GM18517 (cell line): ENCODE data around the gene CELA3A.
"Not testable (repeated sequence)": the region's sequence is repeated elsewhere in the genome, so short reads cannot be mapped to it uniquely, and the experiment has no call there.

Experiments used
- ATAC-seq: cut with Tn5 transposase; IDR thresholded peaks from one replicate; pipeline ENCODE4 v1.9.1; 2021; ENCODE audit warnings: mild to moderate bottlenecking, moderate library complexity; ENCODE audit not compliant: unreplicated experiment

Gene CELA3A

GRCh38 chr1:22014575-22015206 is 13.2 kb downstream of the CELA3A start:
- not testable (repeated sequence) for ATAC-seq

- no peak for ATAC-seq
Measured at GRCh38 chr1:22018583-22019559, 17.4 kb downstream of the CELA3A start.

GRCh38 chr1:22021061-22021460 is 19.6 kb downstream of the CELA3A start:
- ATAC-seq, result no peak

- ATAC-seq, result peak; percentile 40
Measured at GRCh38 chr1:22024485-22025367, 23.3 kb downstream of the CELA3A start.

- peak; percentile 74 for ATAC-seq
Measured at GRCh38 chr1:22025368-22026155, 24.1 kb downstream of the CELA3A start.

- ATAC-seq, result no peak
Measured at GRCh38 chr1:22026924-22027289, 25.4 kb downstream of the CELA3A start.

- ATAC-seq, result no peak
Measured at GRCh38 chr1:22030057-22030456, 28.6 kb downstream of the CELA3A start.

GRCh38 chr1:22030473-22030872 is 29.0 kb downstream of the CELA3A start:
- no peak for ATAC-seq

GRCh38 chr1:22031214-22031962 is 29.9 kb downstream of the CELA3A start:
- no peak for ATAC-seq

GRCh38 chr1:22034834-22035233 is 33.4 kb downstream of the CELA3A start:
- ATAC-seq, result not testable (repeated sequence)

GRCh38 chr1:22037520-22037919 is 36.1 kb downstream of the CELA3A start:
- no peak for ATAC-seq

- no peak for ATAC-seq
Measured at GRCh38 chr1:22038036-22038435, 36.6 kb downstream of the CELA3A start.

GRCh38 chr1:22039594-22040285 is 38.3 kb downstream of the CELA3A start:
- ATAC-seq, result peak; percentile 96

- no peak for ATAC-seq
Measured at GRCh38 chr1:22040286-22040623, 38.8 kb downstream of the CELA3A start.

- ATAC-seq, result no peak
Measured at GRCh38 chr1:22041505-22041904, 40.0 kb downstream of the CELA3A start.

GRCh38 chr1:22043198-22043769 is 41.8 kb downstream of the CELA3A start:
- ATAC-seq, result no peak

- ATAC-seq, result no peak
Measured at GRCh38 chr1:22044690-22045420, 43.4 kb downstream of the CELA3A start.

- ATAC-seq, result no peak
Measured at GRCh38 chr1:22045604-22046228, 44.3 kb downstream of the CELA3A start.
